Liver (tissue), 6 donors: ENCODE measurements around the gene FCN3. TPM values are rescaled to one million over a fixed set of nuclear protein-coding genes. Genes with fewer than 3 reads are reported as not detected.

Source experiments
- CTCF ChIP-seq: fragments of 150-350 bp; IDR thresholded peaks from 2 replicates; pipeline ENCODE4 v1.5.1; 2017; ENCODE audit warnings: improper control_type of control experiment, low read depth, low read length; ENCODE audit not compliant: missing input control
- JUND ChIP-seq, 2 donors: IDR thresholded peaks; 2 replicates each; pipeline ENCODE4 v1.6.1; 2016; ENCODE audit warnings: antibody characterized with exemption in 2 of 2
- MAX ChIP-seq: IDR thresholded peaks from 2 replicates; pipeline ENCODE4 v1.6.1; 2016; ENCODE audit warnings: antibody characterized with exemption
- TAF1 ChIP-seq: conservative IDR thresholded peaks from 2 replicates; pipeline ENCODE4 v1.6.1; 2016; ENCODE audit warnings: antibody characterized with exemption, mild to moderate bottlenecking
- YY1 ChIP-seq: IDR thresholded peaks from 2 replicates; pipeline ENCODE4 v1.6.1; 2016; ENCODE audit warnings: antibody characterized with exemption, mild to moderate bottlenecking
- polyA plus RNA-seq, 2 donors: library from polyadenylated mRNA; stranded (reverse) in 1 of 2; unstranded in 1 of 2; fragments of 200-250 nt in 1 of 2; fragments of >200 nt in 1 of 2; fragmentation: Nextera tagmentation in 1 of 2; extraction: Ambion mirVana in 1 of 2; gene quantifications; one replicate each; pipeline versions ENCODE4 v1.2.1 to v1.2.3, GENCODE V29; 2013 to 2015
- small RNA-seq: library from RNA; depleted of rRNA; stranded (forward); fragments of <200 nt; gene quantifications from one replicate; pipeline ENCODE3, GENCODE V24; 2014
- total RNA-seq, 2 donors: library from RNA; depleted of rRNA; stranded (reverse); fragments of >200 nt; gene quantifications; one replicate each; pipeline ENCODE4 v1.2.3, GENCODE V29; 2014
- donor health status: healthy.
- donor health status: healthy.
- donor health status: healthy.

The FCN3 gene
- total and polyA plus RNA-seq, 4 donors = 87.3 to 310 (median 137) TPM

- no peak for TF ChIP-seq TAF1
- TF ChIP-seq JUND (IDR thresholded peaks at IDR 0.05) = peak; percentile 23 to 52
- TF ChIP-seq MAX = peak; percentile 84
- TF ChIP-seq YY1 = peak; percentile 94
- peak; percentile 27 for TF ChIP-seq CTCF
Observed at GRCh38 chr1:27321813-27322568, 52.6 kb downstream of the FCN3 start, which contains the start of gene TMEM222 (continued).

Small RNAs within 50 kb of the gene (small RNA-seq; reads per million reads assigned to genes)
- gene RNU6-48P = not detected

Other genes starting within 250 kb of the FCN3 start
- 1 to 10 TPM; 1.3 to 3.2 TPM for gene SLC9A1, start 219.7 kb downstream of the FCN3 start, total RNA-seq
- 1 to 10 TPM; 1.3 to 1.7 TPM for gene SLC9A1, start 219.7 kb downstream of the FCN3 start, polyA plus RNA-seq
- gene WDTC1, start 140.2 kb downstream of the FCN3 start, total RNA-seq = 10 to 100 TPM; 19.8 to 25.0 TPM
- gene WDTC1, start 140.2 kb downstream of the FCN3 start, polyA plus RNA-seq = 10 to 100 TPM in 1 of 2 donors, 1 to 10 TPM in 1; 4.6 to 19.4 TPM
- gene TMEM222, start 52.7 kb downstream of the FCN3 start, total RNA-seq = 10 to 100 TPM; 14.7 to 14.9 TPM
- gene TMEM222, start 52.7 kb downstream of the FCN3 start, polyA plus RNA-seq = 10 to 100 TPM; 28.6 to 32.9 TPM
- gene SYTL1, start 32.8 kb downstream of the FCN3 start, total RNA-seq = 1 to 10 TPM; 1.9 to 3.9 TPM
- under 1 TPM; 0.73 to 0.93 TPM for gene SYTL1, start 32.8 kb downstream of the FCN3 start, polyA plus RNA-seq
- 1 to 10 TPM; 1.3 to 8.3 TPM for gene MAP3K6, start 7.9 kb downstream of the FCN3 start, total RNA-seq
- 1 to 10 TPM; 3.4 to 4.6 TPM for gene MAP3K6, start 7.9 kb downstream of the FCN3 start, polyA plus RNA-seq
- gene CD164L2, start 8.5 kb upstream of the FCN3 start, total RNA-seq = not detected
- gene CD164L2, start 8.5 kb upstream of the FCN3 start, polyA plus RNA-seq = not detected
- under 1 TPM in 1 of 2 donors, not detected in 1; under 0.01 TPM for gene GPR3, start 17.8 kb upstream of the FCN3 start, total RNA-seq
- gene GPR3, start 17.8 kb upstream of the FCN3 start, polyA plus RNA-seq = under 1 TPM in 1 of 2 donors, not detected in 1; 0.30 TPM
- 10 to 100 TPM; 15.1 to 37.7 TPM for gene WASF2, start 115.3 kb upstream of the FCN3 start, total RNA-seq
- gene WASF2, start 115.3 kb upstream of the FCN3 start, polyA plus RNA-seq = 10 to 100 TPM; 11.6 to 22.4 TPM
- 1 to 10 TPM; 4.7 to 6.3 TPM for gene AHDC1, start 229.3 kb upstream of the FCN3 start, total RNA-seq
- 1 to 10 TPM; 2.4 to 6.5 TPM for gene AHDC1, start 229.3 kb upstream of the FCN3 start, polyA plus RNA-seq